Stimulated activated CD4-positive, alpha-beta T cell treated with anti-CD3 and anti-CD28 coated beads, Interleukin-12 subunit alpha, Interleukin-12 subunit beta, amount 100 ng/mL, for 48 hours (primary cell): Measurements from ENCODE around the gene NKX2-8.

Experiments
- DNase-seq, 3 donors: peaks; one replicate each; pipeline ENCODE4 v3.0.0-alpha.2; 2020; ENCODE audit warnings: low read depth in 2 of 3, low spot score in 1 of 3

Gene NKX2-8

GRCh38 chr14:36582011-36582873 is at the start of gene NKX2-8:
NKX2-8 (minus strand) TSS chr14:36582614; CDS start chr14:36582389, 225 bp downstream.
- DNase-seq = no peak

GRCh38 chr14:36627981-36628380 is 45.6 kb upstream of the NKX2-8 start:
- no peak for DNase-seq

GRCh38 chr14:36626151-36626550 is 43.7 kb upstream of the NKX2-8 start:
- DNase-seq = no peak

- no peak for DNase-seq
Observed at GRCh38 chr14:36625436-36625835, 43.0 kb upstream of the NKX2-8 start.

- DNase-seq = no peak
Observed at GRCh38 chr14:36625014-36625413, 42.6 kb upstream of the NKX2-8 start.

- DNase-seq = no peak
Observed at GRCh38 chr14:36619853-36620252, 37.4 kb upstream of the NKX2-8 start.

- no peak for DNase-seq
Observed at GRCh38 chr14:36619131-36619530, 36.7 kb upstream of the NKX2-8 start.

GRCh38 chr14:36618641-36619040 is 36.2 kb upstream of the NKX2-8 start:
- DNase-seq = no peak

- no peak for DNase-seq
Observed at GRCh38 chr14:36617824-36618223, 35.4 kb upstream of the NKX2-8 start.

GRCh38 chr14:36605506-36605857 is 23.1 kb upstream of the NKX2-8 start:
- DNase-seq = no peak

GRCh38 chr14:36604757-36605505 is 22.5 kb upstream of the NKX2-8 start:
- DNase-seq = peak in 1 of 3 donors; percentile 45

- no peak for DNase-seq
Observed at GRCh38 chr14:36600431-36600830, 18.0 kb upstream of the NKX2-8 start.

- DNase-seq = no peak
Observed at GRCh38 chr14:36591482-36591881, 9.1 kb upstream of the NKX2-8 start.

- no peak for DNase-seq
Observed at GRCh38 chr14:36588788-36589187, 6.4 kb upstream of the NKX2-8 start.

GRCh38 chr14:36588119-36588518 is 5.7 kb upstream of the NKX2-8 start:
- no peak for DNase-seq

- no peak for DNase-seq
Observed at GRCh38 chr14:36585100-36585499, 2.7 kb upstream of the NKX2-8 start.

- DNase-seq = no peak
Observed at GRCh38 chr14:36583893-36584811, 1.7 kb upstream of the NKX2-8 start.

- no peak for DNase-seq
Observed at GRCh38 chr14:36583242-36583892, 953 bp upstream of the NKX2-8 start.

GRCh38 chr14:36582874-36583241 is 444 bp upstream of the NKX2-8 start:
- no peak for DNase-seq

- no peak for DNase-seq
Observed at GRCh38 chr14:36580856-36581831, 1.3 kb downstream of the NKX2-8 start.
